HFF-Myc (cell line): ENCODE data around the gene PRDM16.

Experiments
- DNase-seq: peaks from one replicate; pipeline ENCODE4 v3.0.0-alpha.2; 2011; ENCODE audit warnings: low read depth; ENCODE audit errors: extremely low read depth
- H3K4me3 ChIP-seq: replicated peaks from 2 replicates; pipeline ENCODE4 v1.5.1; 2011; ENCODE audit warnings: low read depth, mild to moderate bottlenecking, control low read depth, low read length
- CTCF ChIP-seq: IDR thresholded peaks from 2 replicates; pipeline ENCODE4 v1.5.1; 2012; ENCODE audit warnings: mild to moderate bottlenecking, low read depth, low read length, control low read depth; ENCODE audit errors: missing control alignments

Gene PRDM16

GRCh38 chr1:3336641-3337630, 267.9 kb downstream of the PRDM16 start:
- no peak overlapping the region for H3K4me3 ChIP-seq
- no peak for TF ChIP-seq CTCF
- DNase-seq = no peak

DNA sequence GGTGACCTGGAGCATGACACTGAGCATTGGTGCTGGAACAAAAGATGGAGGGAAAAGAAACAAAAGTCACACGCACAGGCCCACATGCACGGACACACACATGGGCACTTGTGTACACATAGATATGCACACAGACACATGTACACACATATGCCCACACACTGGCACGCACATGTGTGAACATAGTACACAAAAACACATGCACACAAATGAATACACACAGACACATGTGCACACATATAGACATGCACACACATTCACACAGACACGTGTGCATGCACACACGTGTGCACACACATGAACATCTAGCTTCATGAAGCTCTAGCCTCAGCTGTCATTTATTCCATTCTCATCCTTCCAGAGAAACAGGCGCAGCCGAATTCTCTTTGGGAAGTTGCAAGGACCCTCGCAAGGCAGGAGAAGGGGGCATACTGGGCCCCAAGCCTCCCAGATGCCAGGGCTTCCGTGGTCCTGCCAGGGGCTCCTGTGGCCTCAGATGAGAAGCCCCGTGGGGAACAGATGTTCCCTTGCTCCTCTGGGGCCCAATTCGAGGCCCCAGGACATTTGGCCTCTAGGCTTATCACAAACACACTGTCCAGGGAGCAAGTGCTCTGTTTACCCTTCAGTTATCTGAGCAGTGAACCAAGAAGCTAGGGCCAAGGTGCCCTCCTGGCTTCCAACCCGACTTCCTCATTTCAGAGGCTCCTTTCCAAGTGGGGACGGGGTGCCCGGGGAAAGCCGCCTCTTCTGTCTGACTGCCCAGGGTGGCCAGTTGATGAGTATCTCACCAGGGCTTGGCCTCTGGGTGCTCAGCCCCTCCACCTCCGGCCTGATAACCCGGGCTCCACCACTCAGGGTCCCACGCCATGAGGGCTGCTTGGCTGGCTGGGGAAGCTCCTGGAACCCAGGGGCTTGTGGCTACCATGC, 269.1 kb downstream of the PRDM16 start:
- no peak for DNase-seq
- TF ChIP-seq CTCF = no peak
- H3K4me3 ChIP-seq = no peak overlapping the region

- H3K4me3 ChIP-seq = no peak overlapping the region
- TF ChIP-seq CTCF = no peak
- no peak for DNase-seq
Measured at GRCh38 chr1:3338725-3339070, 269.7 kb downstream of the PRDM16 start.

DNA sequence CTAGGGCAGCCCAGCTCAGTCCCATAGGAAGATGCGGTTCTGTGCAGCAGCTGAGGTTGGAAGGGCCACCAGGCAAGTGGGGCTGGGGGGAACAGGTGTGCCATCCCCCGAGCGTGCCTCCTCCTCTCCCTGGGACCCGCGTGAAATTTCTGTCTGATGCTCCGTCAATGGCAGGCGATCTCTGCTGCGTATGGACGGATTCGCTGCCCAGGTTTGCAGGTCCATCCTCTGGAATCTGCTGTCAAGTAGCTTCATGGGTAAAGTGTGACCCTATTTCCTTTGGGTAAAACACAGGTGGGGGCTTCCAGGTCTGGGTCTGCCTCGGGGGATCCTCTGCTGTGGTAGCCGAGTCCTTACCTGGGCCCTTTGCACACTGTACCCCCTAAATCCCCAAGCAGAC, 270.9 kb downstream of the PRDM16 start:
- no peak for DNase-seq
- H3K4me3 ChIP-seq = no peak overlapping the region
- TF ChIP-seq CTCF = no peak

- no peak overlapping the region for H3K4me3 ChIP-seq
- TF ChIP-seq CTCF = no peak
- no peak for DNase-seq
Measured at GRCh38 chr1:3340548-3341235, 271.7 kb downstream of the PRDM16 start.

DNA sequence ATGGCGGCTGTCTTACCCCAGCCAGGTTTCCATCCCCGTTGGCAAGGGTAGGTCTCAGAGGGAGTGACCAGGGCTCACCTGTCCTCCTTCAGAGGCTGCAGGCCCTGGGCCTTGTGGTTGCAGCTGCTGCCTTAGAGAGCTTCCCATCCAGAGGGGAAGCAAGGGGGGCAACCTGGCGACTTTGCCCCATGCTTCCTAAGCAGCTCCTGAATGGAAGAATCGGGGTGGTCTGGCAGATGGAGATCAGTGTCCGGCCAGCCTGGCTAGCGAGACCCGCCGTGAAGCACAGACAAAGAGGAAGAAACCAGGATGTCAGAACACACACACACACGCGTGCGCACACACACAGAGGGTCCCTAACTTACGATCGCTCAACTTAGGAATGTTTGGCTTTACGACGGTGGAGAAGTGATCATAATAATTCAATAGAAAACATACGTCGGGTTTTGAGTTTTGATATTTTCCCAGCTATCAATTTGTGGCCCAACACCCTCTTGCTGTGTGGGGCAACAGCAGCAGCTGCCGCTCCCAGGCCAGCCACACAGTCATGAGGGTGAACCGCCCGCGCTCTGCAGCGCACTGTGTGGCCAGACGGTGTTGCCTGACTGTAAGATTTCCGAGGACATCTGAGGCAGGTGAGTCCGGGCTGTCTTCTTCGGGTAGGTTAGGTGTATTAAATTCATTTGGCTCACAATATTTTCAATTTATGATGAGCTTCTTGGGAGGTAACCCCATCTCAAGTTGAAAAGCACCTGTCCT, 272.4 kb downstream of the PRDM16 start:
- TF ChIP-seq CTCF = no peak
- no peak for DNase-seq

More for the DNA sequence above, 272.4 kb downstream of the PRDM16 start:
- no peak overlapping the region for H3K4me3 ChIP-seq
